RWPE2 (cell line): ENCODE measurements around the gene SPRYD4.

ENCODE experiments used
- ATAC-seq: fragments of 200-7000 bp; cut with Tn5 transposase; 3 replicates; pipeline ENCODE4 v1.9.1; 2021; ENCODE audit warnings: low read depth
- DNase-seq: peaks from one replicate; pipeline ENCODE4 v3.0.0-alpha.2; 2020; ENCODE audit warnings: low spot score
- H3K27ac ChIP-seq: fragments of 450-650 bp; 2 replicates; pipeline ENCODE4 v1.5.1; 2017; ENCODE audit warnings: mild to moderate bottlenecking; ENCODE audit not compliant: poor library complexity, severe bottlenecking
- H3K27me3 ChIP-seq: fragments of 250-450 bp; sonication (Bioruptor Pico); 2 replicates; pipeline ENCODE4 v1.5.1; 2021; ENCODE audit warnings: mild to moderate bottlenecking, moderate library complexity; ENCODE audit not compliant: insufficient read depth, poor library complexity, severe bottlenecking
- H3K36me3 ChIP-seq: fragments of 250-450 bp; sonication (Bioruptor Pico); 2 replicates; pipeline ENCODE4 v1.5.1; 2020; ENCODE audit warnings: low read depth, mild to moderate bottlenecking, moderate library complexity
- H3K4me1 ChIP-seq: fragments of 250-450 bp; sonication (Bioruptor Pico); 2 replicates; pipeline ENCODE4 v1.5.1; 2021; ENCODE audit warnings: mild to moderate bottlenecking, moderate library complexity; ENCODE audit not compliant: insufficient read depth, poor library complexity, severe bottlenecking
- H3K4me3 ChIP-seq: fragments of 250-450 bp; sonication (Bioruptor Pico); 2 replicates; pipeline ENCODE4 v1.5.1; 2021; ENCODE audit warnings: mild to moderate bottlenecking, moderate library complexity; ENCODE audit not compliant: severe bottlenecking
- H3K9me3 ChIP-seq: fragments of 250-450 bp; sonication (Bioruptor Pico); 2 replicates; pipeline ENCODE4 v1.5.1; 2021; ENCODE audit warnings: mild to moderate bottlenecking, moderate library complexity; ENCODE audit not compliant: severe bottlenecking
- TF ChIP-seq, protein P1 (sequence below): fragments of 450-650 bp; IDR thresholded peaks from one replicate; pipeline ENCODE4 v1.5.1; 2017; ENCODE audit warnings: mild to moderate bottlenecking, moderate library complexity; ENCODE audit not compliant: poor library complexity, severe bottlenecking

The SPRYD4 gene

DNA sequence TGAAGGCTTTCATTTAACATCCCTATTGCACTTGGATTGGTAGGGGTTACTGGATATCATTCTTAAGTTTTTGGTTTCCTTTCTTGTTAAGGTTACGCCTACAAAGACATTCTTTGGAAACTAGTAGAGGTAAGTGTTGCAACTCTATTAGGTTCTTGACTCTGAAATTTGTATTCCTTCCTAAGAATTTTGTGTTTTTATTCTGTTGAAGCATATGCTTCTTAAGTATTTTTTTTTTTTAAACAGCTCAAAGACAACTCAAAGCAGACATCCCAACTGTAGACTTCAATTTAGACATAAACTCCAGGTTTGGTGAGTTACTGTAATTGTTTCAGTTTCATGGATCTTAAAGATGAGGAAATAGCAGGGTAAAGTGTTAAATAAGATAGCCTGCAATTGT, 52.1 kb downstream of the SPRYD4 start:
- ATAC-seq: no peak

DNA sequence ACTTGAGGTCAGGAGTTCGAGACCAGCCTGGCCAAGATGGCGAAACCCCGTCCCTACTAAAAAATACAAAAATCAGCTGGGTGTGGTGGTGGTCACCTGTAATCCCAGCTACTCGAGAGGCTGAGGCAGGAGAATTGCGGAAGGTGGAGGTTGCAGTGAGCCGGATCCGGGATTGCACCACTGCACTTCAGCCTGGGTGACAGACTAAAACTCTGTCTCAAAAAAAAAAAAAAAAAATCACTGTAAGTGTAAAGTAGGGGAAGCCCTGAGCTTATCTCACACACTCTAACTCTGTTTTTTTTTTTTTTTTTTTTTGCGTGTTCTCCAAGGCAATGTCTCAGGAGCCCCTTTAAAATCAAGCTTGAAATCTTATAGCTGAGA, 52.8 kb downstream of the SPRYD4 start:
- peak overlapping the region; percentile 98 for H3K27ac ChIP-seq
- TF ChIP-seq, protein P1, sequence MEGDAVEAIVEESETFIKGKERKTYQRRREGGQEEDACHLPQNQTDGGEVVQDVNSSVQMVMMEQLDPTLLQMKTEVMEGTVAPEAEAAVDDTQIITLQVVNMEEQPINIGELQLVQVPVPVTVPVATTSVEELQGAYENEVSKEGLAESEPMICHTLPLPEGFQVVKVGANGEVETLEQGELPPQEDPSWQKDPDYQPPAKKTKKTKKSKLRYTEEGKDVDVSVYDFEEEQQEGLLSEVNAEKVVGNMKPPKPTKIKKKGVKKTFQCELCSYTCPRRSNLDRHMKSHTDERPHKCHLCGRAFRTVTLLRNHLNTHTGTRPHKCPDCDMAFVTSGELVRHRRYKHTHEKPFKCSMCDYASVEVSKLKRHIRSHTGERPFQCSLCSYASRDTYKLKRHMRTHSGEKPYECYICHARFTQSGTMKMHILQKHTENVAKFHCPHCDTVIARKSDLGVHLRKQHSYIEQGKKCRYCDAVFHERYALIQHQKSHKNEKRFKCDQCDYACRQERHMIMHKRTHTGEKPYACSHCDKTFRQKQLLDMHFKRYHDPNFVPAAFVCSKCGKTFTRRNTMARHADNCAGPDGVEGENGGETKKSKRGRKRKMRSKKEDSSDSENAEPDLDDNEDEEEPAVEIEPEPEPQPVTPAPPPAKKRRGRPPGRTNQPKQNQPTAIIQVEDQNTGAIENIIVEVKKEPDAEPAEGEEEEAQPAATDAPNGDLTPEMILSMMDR: no peak
- peak overlapping the region; percentile 49 for H3K4me3 ChIP-seq

More for the DNA sequence above, 52.1 kb downstream of the SPRYD4 start:
- no peaks in the 10 kb centered on the region for H3K9me3 ChIP-seq
- H3K4me3 ChIP-seq: no peak overlapping the region
- H3K36me3 ChIP-seq: peaks cover 12% of the 10 kb centered on the region
- DNase-seq: no peak
- H3K27ac ChIP-seq: peak overlapping the region; percentile 98
- peaks cover 54% of the 10 kb centered on the region for H3K4me1 ChIP-seq
- H3K27me3 ChIP-seq: no peaks in the 10 kb centered on the region
- TF ChIP-seq, protein P1: no peak

DNA sequence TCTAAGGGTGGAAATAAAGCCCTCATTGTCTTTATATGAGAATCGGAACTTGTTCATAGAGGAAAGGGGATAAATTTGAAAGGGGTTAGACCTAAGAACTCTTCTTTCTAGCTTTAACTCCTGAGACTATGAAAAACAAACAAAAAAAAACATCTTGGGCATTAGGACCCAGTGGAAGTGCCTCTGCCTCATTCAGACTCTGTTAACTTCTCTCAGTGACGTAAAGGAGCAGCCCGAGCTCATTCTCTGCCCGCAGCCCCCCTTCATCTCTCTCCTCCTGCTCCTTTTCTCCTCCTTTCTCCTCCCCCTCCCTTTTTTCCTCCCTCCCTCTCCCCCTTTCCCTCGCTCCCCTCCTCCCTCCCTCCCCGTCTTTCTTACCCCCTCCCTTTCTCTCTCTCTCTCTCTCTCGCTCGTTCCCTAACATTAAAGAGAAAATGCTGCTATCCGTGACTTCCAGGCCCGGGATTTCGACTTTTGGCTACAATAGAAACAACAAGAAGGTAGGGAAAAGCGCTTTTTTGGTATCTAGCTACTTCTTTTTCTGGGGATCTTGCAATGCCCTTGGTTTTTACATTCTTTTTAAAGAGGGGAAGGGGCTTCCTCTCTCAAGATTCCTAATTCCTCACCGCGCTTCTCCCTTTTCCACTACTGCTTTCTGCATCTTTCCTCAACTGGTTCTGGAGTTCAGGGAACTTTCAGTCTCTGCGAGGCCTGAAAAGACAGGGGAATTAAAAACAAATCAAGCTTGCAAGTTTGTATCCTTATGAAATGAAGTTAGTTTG, 53.4 kb downstream of the SPRYD4 start, which contains the start of gene RBMS2:
Gene RBMS2 (plus strand): TSS at position 231 of the 782 bp plus-strand sequence. CDS start 204 bp downstream, at position 435.
- DNase-seq (peak; percentile 89), ATAC-seq (peak; percentile 65)
- H3K27me3 ChIP-seq: no peaks in the 10 kb centered on the region
- peak within 1 kb of the TSS; percentile 98 for H3K27ac ChIP-seq
- H3K4me1 ChIP-seq: peaks cover 62% of the 10 kb centered on the region
- H3K36me3 ChIP-seq: peaks cover 18% of the 10 kb centered on the region
- peak within 1 kb of the TSS; percentile 49 for H3K4me3 ChIP-seq
- no peaks in the 10 kb centered on the region for H3K9me3 ChIP-seq
- TF ChIP-seq, protein P1: no peak

More for the DNA sequence above, 52.8 kb downstream of the SPRYD4 start:
- DNase-seq (no peak), ATAC-seq (no peak)
- no peaks in the 10 kb centered on the region for H3K27me3 ChIP-seq
- H3K4me1 ChIP-seq: peaks cover 61% of the 10 kb centered on the region
- H3K9me3 ChIP-seq: no peaks in the 10 kb centered on the region
- peaks cover 18% of the 10 kb centered on the region for H3K36me3 ChIP-seq

DNA sequence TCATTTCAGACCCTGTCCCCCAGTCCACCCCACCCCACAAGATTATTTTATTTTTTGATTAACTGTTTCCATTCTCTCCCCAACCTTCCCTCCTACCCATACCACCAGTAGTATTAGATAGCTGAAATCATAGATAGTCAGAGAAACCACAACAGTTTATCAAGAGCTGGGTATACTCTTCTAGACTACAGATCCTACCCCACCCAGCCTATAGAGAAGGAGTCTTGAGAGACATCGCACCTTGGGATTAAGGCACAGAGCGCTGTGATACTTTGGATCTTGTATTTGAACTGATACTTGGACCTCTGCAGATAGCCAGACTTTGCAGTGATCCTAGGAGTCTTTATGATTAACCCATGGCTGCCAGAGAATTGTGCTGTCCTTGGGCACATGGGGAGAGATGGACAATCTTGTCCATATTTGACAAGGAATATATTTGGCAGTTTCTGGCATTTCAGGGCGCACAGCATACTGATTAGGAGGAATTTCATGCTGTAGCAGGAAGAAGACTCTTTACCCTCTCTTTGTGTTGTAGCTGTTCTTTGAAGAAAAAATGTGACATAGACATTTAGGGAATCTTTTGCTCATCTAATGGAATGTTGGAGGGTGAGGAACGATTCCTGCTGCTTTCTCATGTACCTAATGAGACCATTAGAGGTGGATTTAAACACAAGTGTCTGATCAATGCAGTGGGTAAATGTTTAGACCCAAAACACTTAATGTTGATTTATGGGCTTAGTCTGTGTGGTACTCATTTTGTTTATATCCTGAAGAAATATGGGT, 54.2 kb downstream of the SPRYD4 start:
- Histone ChIP-seq H3K9me3 (no peaks in the 10 kb centered on the region), H3K36me3 (peaks cover 18% of the 10 kb centered on the region), H3K27ac (peak overlapping the region; percentile 98), H3K4me3 (peak overlapping the region; percentile 49), H3K4me1 (peaks cover 62% of the 10 kb centered on the region), H3K27me3 (no peaks in the 10 kb centered on the region)
- DNase-seq (no peak), ATAC-seq (peak; percentile 13; the same call in 2 of the 3 replicates)
- TF ChIP-seq, protein P1: no peak
